Neural cell (in vitro differentiated cells): ENCODE data around the gene PGM2L1. TPM values are rescaled to one million over a fixed set of nuclear protein-coding genes. Genes with fewer than 3 reads are reported as not detected.

Experiments used
- H2AFZ ChIP-seq: fragments of 200-600, 300-800 bp; sonication (generic), shearing (Covaris generic); 2 replicates; pipeline ENCODE4 v1.6.0; 2014; ENCODE audit warnings: low read depth, mild to moderate bottlenecking, antibody characterized with exemption, low read length, moderate library complexity
- H3F3A ChIP-seq: fragments of 200-600 bp; shearing (Covaris generic); 2 replicates; pipeline ENCODE4 v1.6.1; 2016; ENCODE audit warnings: mild to moderate bottlenecking, moderate library complexity, mixed read lengths, antibody characterized with exemption, low read length; ENCODE audit not compliant: insufficient read depth, poor library complexity, severe bottlenecking
- H3K27ac ChIP-seq: fragments of 200-600, 300-800 bp; sonication (generic), shearing (Covaris generic); 2 replicates; pipeline ENCODE4 v1.5.1; 2014; ENCODE audit warnings: mild to moderate bottlenecking, low read length, moderate library complexity
- H3K27me3 ChIP-seq: fragments of 300-800, 200-600 bp; sonication (generic), shearing (Covaris generic); 2 replicates; pipeline ENCODE4 v1.6.0; 2014; ENCODE audit warnings: mild to moderate bottlenecking, low read depth, low read length, moderate library complexity; ENCODE audit not compliant: insufficient read depth
- H3K36me3 ChIP-seq: fragments of 300-800, 200-600 bp; sonication (generic), shearing (Covaris generic); 2 replicates; pipeline ENCODE4 v1.5.1; 2014; ENCODE audit warnings: mild to moderate bottlenecking, antibody characterized with exemption, low read length, moderate library complexity; ENCODE audit not compliant: insufficient read depth
- H3K4me2 ChIP-seq: fragments of 300-800, 200-600 bp; sonication (generic), shearing (Covaris generic); 2 replicates; pipeline ENCODE4 v1.6.0; 2014; ENCODE audit warnings: mild to moderate bottlenecking, low read length
- H3K4me3 ChIP-seq: fragments of 300-800, 200-600 bp; sonication (generic), shearing (Covaris generic); 2 replicates; pipeline ENCODE4 v1.5.1; 2014; ENCODE audit warnings: mild to moderate bottlenecking, low read length, moderate library complexity
- H3K79me2 ChIP-seq: fragments of 200-600 bp; shearing (Covaris generic); replicated peaks from 2 replicates; pipeline ENCODE4 v1.6.0; 2014; ENCODE audit warnings: mild to moderate bottlenecking, low read length, moderate library complexity; ENCODE audit not compliant: insufficient read depth
- H3K9ac ChIP-seq: fragments of 300-800, 200-600 bp; sonication (generic), shearing (Covaris generic); 2 replicates; pipeline ENCODE4 v1.6.1; 2016; ENCODE audit warnings: mild to moderate bottlenecking, low read length, mixed read lengths
- H3K9me2 ChIP-seq: fragments of 200-600 bp; shearing (Covaris generic); 2 replicates; pipeline ENCODE4 v1.6.1; 2016; ENCODE audit warnings: mild to moderate bottlenecking, low read length, mixed read lengths; ENCODE audit not compliant: insufficient read depth
- H3K9me3 ChIP-seq: fragments of 200-600, 300-800 bp; sonication (generic), shearing (Covaris generic); 2 replicates; pipeline ENCODE4 v1.6.1; 2016; ENCODE audit warnings: mild to moderate bottlenecking, mixed run types, low read length, moderate library complexity, mixed read lengths
- H4K20me1 ChIP-seq: fragments of 200-600 bp; shearing (Covaris generic); 2 replicates; pipeline ENCODE4 v1.6.1; 2016; ENCODE audit warnings: mild to moderate bottlenecking, mixed run types; ENCODE audit not compliant: insufficient read depth
- EP300 ChIP-seq: fragments of 450-650 bp; conservative IDR thresholded peaks from 2 replicates; pipeline ENCODE4 v1.6.1; 2014; ENCODE audit warnings: antibody characterized with exemption, mild to moderate bottlenecking, moderate library complexity; ENCODE audit not compliant: poor library complexity, severe bottlenecking
- EZH2 ChIP-seq: fragments of 200-600, 300-800 bp; shearing (Covaris generic), sonication (generic); IDR thresholded peaks from 2 replicates; pipeline ENCODE4 v1.6.1; 2014; ENCODE audit warnings: antibody characterized with exemption, low read length, borderline replicate concordance, mild to moderate bottlenecking; ENCODE audit not compliant: insufficient read depth, poor library complexity, severe bottlenecking
- MXI1 ChIP-seq: fragments of 450-650 bp; conservative IDR thresholded peaks from 2 replicates; pipeline ENCODE4 v1.6.1; 2014; ENCODE audit warnings: antibody characterized with exemption, mild to moderate bottlenecking; ENCODE audit not compliant: poor library complexity, severe bottlenecking
- POLR2AphosphoS5 ChIP-seq: IDR thresholded peaks from 2 replicates; pipeline ENCODE4 v1.6.1; 2012
- RAD21 ChIP-seq: fragments of 450-650 bp; conservative IDR thresholded peaks from 2 replicates; pipeline ENCODE4 v1.6.1; 2014; ENCODE audit warnings: antibody characterized with exemption, mild to moderate bottlenecking, moderate library complexity
- REST ChIP-seq: IDR thresholded peaks from 2 replicates; pipeline ENCODE4 v1.6.1; 2012; ENCODE audit warnings: borderline replicate concordance
- SMC3 ChIP-seq: fragments of 450-650 bp; conservative IDR thresholded peaks from 2 replicates; pipeline ENCODE4 v1.6.1; 2014; ENCODE audit warnings: antibody characterized with exemption, mild to moderate bottlenecking, moderate library complexity; ENCODE audit not compliant: poor library complexity
- TAF1 ChIP-seq: IDR thresholded peaks from 2 replicates; pipeline ENCODE4 v1.6.1; 2012; ENCODE audit warnings: low read depth
- polyA plus RNA-seq: library from polyadenylated mRNA; depleted of rRNA; stranded (reverse); fragments of >200 nt; gene quantifications from 2 replicates; pipeline ENCODE4 v1.2.3, GENCODE V29; 2014
- TF ChIP-seq, protein P1 (sequence below): fragments of 450-650 bp; IDR thresholded peaks from 2 replicates; pipeline ENCODE4 v1.5.1; 2014; ENCODE audit warnings: antibody characterized with exemption, mild to moderate bottlenecking, moderate library complexity; ENCODE audit not compliant: poor library complexity, severe bottlenecking

Gene PGM2L1
- polyA plus RNA-seq, 1 donor from 2014 or later, result 95.0 TPM

- Histone ChIP-seq H3K9ac (no peak overlapping the region), H3K9me2 (no peaks in the 10 kb centered on the region), H3K79me2 (no peaks in the 10 kb centered on the region), H4K20me1 (no peaks in the 10 kb centered on the region), H3K4me2 (no peak overlapping the region), H2AFZ (no peak overlapping the region), H3K27me3 (no peaks in the 10 kb centered on the region), H3K9me3 (no peaks in the 10 kb centered on the region), H3K36me3 (no peaks in the 10 kb centered on the region), H3F3A (no peaks in the 10 kb centered on the region), H3K27ac (no peak overlapping the region), H3K4me3 (no peak overlapping the region)
- TF ChIP-seq SMC3 (no peak), REST (no peak), RAD21 (no peak), EP300 (no peak), TAF1 (no peak)
Measured at GRCh38 chr11:74288161-74288560, 110.1 kb downstream of the PGM2L1 start.

DNA sequence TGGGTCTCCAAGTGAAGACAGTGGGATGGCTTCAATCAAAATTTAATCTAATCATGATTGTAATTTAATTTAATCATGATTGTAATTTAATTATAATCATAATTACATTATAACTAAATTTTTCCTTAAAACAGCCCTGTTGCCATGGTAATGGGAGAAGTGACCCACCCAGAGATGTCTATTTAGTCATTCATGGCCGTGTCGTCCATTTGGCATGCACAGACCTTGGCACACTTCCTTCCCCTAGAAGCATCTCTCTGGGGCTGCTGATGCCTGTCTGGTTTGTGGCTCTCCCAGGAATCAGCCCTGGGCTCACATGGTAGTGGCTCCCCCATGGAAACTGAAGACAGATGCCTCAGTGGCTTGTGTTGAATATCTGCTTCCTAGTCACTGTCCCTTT, 113.8 kb downstream of the PGM2L1 start:
- Histone ChIP-seq H3K9me3 (no peaks in the 10 kb centered on the region), H3K27ac (no peak overlapping the region), H3K4me2 (no peak overlapping the region), H3F3A (no peaks in the 10 kb centered on the region), H3K79me2 (no peaks in the 10 kb centered on the region), H3K27me3 (no peaks in the 10 kb centered on the region), H4K20me1 (no peaks in the 10 kb centered on the region), H2AFZ (no peak overlapping the region), H3K4me3 (no peak overlapping the region), H3K9me2 (no peaks in the 10 kb centered on the region), H3K9ac (no peak overlapping the region), H3K36me3 (no peaks in the 10 kb centered on the region)
- TF ChIP-seq, protein P1, sequence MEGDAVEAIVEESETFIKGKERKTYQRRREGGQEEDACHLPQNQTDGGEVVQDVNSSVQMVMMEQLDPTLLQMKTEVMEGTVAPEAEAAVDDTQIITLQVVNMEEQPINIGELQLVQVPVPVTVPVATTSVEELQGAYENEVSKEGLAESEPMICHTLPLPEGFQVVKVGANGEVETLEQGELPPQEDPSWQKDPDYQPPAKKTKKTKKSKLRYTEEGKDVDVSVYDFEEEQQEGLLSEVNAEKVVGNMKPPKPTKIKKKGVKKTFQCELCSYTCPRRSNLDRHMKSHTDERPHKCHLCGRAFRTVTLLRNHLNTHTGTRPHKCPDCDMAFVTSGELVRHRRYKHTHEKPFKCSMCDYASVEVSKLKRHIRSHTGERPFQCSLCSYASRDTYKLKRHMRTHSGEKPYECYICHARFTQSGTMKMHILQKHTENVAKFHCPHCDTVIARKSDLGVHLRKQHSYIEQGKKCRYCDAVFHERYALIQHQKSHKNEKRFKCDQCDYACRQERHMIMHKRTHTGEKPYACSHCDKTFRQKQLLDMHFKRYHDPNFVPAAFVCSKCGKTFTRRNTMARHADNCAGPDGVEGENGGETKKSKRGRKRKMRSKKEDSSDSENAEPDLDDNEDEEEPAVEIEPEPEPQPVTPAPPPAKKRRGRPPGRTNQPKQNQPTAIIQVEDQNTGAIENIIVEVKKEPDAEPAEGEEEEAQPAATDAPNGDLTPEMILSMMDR, result no peak
- TF ChIP-seq EP300, result no peak
- no peak for TF ChIP-seq SMC3
- no peak for TF ChIP-seq RAD21
- no peak for TF ChIP-seq REST
- TF ChIP-seq POLR2AphosphoS5, result no peak
- TF ChIP-seq EZH2, result no peak
- no peak for TF ChIP-seq MXI1
- TF ChIP-seq TAF1, result no peak
